GM20431 (cell line): ENCODE data around the gene USP49.

Source experiments
- in situ Hi-C: fragments of 300-500 bp; cut with MseI, MboI; formaldehyde crosslinking; loops from one replicate; pipeline ENCODE4 v1.15.0; 2020; ENCODE audit warnings: low sequenced_read_pairs; ENCODE audit not compliant: unreplicated experiment

USP49 gene

DNA sequence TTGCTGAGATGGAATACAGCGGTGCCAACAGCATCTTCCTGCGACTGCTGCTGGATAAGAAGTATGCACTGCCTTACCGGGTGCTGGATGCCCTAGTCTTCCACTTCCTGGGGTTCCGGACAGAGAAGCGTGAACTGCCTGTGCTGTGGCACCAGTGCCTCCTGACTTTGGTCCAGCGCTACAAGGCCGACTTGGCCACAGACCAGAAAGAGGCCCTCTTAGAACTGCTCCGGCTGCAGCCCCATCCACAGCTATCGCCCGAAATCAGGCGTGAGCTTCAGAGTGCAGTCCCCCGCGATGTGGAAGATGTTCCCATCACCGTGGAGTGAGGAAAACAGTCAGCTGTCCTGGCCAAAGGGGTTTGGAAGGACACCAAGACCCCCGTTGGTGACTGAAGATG, 37.2 kb upstream of the USP49 start:
- in situ Hi-C loops, result loop anchor here (10.0 kb wide), 1 partner anchor 112 kb away; no protein-coding TSS in a partner anchor

DNA sequence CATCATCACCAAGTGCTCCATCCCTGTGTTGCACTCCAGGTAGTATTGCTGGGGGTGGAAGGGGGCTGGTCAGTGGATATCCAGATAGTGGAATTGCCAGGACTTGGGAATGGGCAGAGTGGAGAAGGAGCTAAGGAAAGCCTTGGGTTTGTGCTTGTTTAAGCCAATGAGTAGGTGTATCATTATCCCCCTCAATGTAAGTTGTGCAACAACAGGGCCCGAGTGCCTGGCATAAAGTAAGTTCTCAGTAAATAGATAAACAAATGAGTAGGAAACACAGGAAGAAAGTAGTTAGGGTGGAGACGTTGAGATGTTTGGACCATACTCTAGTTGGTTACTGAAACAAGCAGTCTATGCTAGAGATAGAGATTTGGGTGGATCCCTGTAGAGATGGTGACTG, 36.6 kb upstream of the USP49 start:
- in situ Hi-C loops, result loop anchor here (10.0 kb wide), 1 partner anchor 113 kb away; no protein-coding TSS in a partner anchor

- in situ Hi-C loops, result loop anchor here (10.0 kb wide), 1 partner anchor 115 kb away; no protein-coding TSS in a partner anchor
Observed at GRCh38 chr6:41929924-41930323, 34.7 kb upstream of the USP49 start.

DNA sequence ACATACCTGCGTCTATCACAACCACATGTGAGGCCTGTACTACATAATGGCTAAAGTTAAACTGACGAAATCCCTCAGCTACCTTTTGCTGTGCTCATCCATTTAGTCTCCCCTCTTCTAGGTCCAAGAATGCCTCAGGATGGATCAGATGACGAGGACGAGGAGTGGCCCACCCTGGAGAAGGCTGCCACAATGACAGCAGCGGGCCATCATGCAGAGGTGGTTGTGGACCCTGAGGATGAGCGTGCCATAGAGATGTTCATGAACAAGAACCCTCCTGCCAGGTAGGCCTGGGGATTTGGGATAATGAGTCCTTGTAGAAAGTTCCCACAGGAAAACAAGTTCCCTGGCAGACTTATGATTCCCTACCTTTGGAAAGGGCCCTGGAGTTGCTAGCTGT, 32.1 kb upstream of the USP49 start:
- in situ Hi-C loops, result no loop called here

DNA sequence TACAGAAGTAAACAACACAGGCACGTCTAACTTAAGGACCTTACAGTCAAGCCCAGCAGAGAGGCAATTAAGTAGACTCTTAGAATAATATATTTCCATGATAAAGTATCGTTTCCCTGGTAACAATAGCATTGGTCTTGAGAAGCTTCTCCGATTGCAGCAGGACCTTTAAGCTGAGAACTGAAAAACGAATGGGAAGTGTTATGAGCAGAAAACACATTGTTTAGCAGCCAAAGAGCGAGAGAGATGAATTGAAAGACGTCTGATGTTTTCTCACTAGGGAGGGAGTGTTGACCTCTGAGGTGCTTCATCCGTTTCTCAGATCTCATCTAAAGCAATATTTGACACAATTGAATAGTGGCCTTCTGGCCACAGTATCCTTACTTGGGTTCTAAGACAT, 27.0 kb upstream of the USP49 start:
- in situ Hi-C loops, result no loop called here

DNA sequence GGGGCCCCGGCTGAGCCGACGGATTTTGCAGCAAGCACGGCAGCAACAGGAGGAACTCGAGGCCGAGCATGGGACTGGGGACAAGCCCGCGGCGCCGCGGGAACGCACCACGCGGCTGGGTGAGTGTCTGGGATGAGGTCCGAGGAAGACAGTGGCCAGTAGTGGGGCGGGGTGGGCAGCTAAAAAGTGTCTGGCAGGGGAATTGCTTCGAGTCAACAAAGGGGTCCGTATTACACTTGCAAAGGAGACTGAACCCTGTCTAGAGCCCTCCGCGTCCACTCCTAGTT, 26.5 kb upstream of the USP49 start:
- in situ Hi-C loops, result no loop called here

DNA sequence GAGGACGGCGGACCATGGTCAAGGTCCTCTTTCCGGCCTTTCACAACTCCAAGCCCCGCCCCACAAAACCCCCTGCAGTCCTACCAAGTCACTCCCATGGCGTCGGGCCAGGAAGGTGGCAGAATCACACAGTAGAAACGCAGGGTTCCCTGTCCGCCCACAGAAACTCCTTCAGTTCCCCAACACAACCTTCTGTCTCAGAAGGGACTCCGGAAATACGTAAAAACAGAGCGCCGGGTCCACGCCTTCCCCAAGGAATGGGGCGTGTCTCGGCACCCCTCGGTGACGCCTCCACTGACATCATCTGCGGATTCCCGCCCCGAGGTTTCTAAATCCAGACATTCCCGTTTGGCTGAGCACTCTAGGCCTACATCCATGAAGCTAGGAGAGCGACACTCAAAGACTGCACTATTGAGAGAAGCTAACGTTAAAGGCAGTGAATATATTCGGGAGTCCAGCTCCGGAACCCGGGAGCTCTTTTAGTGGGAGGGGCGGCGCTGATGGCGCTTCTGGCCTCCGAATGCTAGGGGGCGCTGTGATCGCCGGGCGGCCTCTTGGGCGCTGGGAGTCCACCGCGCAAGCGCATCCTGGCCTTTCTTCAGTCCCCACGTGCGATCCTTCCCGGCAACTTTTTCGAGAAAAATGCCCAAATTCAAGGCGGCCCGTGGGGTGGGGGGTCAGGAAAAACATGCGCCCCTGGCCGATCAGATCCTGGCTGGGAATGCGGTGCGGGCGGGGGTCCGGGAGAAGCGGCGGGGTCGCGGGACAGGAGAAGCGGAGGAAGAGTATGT, 25.9 kb upstream of the USP49 start, which contains the start of the genes BYSL and MED20:
Gene BYSL (plus strand): TSS at position 579 of the 791 bp plus-strand sequence. CDS start 64 bp downstream, at position 643.
Gene MED20 (minus strand): TSS at position 219 of the 791 bp plus-strand sequence. CDS start 121 bp downstream, at position 98.
- in situ Hi-C loops, result no loop called here

DNA sequence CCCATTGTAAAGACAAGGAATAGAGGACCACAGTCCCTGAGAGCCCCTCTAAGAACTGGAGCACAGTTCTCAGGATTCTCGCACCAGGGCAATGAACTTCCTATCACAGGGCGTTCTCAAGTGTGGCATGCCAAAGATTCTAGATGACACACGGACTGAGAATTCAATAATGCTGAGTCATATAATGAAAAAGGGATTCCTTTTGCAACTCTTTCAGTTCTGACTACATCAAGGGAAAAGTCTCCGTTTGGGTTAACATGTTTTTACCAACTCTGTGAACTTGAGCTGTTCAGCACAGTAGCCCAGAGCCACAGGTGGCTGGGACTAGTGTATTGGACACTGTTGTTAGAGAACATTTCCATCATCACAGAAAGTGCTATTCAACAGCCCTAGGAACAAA, 22.4 kb upstream of the USP49 start:
- in situ Hi-C loops, result no loop called here

- in situ Hi-C loops, result no loop called here
Observed at GRCh38 chr6:41914869-41915530, 19.8 kb upstream of the USP49 start.

GRCh38 chr6:41914343-41914742, 19.2 kb upstream of the USP49 start:
- in situ Hi-C loops, result no loop called here

DNA sequence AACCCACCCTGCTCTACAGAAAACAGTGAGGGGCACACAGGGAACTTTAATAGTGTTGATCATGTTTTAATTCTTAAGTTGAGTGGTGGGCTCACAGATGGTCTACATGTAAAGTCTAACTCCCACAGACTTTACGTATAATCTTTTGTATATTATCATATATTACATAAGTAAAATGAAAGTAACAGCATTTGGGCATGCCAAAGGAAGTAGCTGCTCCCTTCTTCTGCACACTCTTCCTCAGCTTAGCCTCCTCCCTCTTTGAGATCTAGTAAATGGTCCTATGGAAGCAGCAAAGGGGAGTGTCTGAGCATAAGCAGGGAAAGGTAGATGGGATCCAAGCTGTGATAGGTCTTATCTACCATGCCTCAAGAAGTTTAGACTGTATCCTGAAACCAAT, 14.6 kb upstream of the USP49 start:
- in situ Hi-C loops, result no loop called here

- in situ Hi-C loops, result no loop called here
Observed at GRCh38 chr6:41901882-41902519, 6.8 kb upstream of the USP49 start.

- in situ Hi-C loops, result no loop called here
Observed at GRCh38 chr6:41900861-41901260, 5.7 kb upstream of the USP49 start.

DNA sequence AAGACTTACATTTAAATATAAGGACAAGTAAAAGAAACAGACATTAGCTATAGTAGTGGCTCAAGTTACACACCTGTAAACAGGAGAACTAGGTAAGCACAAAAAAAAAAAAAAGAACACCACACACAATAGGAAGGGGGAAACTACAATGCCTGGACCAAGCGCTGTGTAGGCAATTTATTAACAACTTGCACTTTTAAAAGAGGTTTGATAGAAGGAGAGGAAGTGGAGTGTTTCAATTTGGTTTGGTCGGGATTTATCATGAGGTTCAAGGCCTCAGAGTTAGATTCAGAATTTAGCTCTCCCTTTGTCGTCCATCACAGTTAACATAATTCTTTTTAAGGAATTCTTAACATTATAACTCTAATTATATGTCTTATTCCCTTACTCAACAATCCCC, 1.1 kb upstream of the USP49 start:
- in situ Hi-C loops, result no loop called here

DNA sequence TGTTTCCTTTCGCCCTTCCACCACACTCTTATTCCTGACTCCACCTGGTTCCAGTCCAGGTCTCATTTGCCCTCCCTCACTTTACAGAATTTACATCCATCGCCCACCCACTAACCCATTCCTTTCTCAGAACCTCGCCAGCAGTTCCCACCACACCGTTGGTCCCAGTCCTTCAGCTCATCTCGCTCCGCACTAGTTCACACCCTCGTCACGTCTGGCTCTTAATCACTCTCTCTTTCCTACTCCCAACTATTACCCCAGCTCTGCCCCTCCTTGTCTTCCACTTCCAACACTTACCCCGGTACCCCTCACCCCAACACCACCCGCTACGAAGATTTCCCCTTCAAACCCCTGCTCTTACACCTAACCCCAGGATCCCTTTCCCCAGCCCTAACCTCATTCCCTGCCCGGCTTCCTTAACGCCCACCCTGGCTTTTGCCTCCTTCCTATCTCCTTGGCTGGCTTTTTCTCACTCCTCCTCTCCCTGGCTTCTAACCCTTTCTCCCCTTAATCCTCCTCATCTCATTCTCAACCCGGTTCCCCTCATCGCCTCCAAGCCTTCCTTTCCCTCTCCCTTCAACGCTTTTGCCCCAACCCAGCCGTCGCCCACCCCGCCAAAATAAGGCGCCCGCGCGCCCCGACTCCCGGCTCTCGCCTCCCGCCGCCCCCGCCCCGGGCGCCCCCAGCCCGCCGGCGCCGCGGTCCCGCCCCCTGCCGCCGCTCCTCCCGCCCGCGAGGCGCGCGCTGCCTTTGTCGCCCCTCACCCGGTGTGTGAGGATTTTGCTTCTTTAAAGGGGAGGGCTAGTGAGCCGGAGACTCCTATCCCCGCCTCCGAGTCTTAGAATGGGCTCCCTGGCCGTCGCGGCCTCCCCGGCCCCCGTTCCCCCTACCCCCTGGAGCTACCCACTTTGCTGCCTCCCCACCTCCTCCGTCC, 542 bp downstream of the USP49 start:
- in situ Hi-C loops, result no loop called here

DNA sequence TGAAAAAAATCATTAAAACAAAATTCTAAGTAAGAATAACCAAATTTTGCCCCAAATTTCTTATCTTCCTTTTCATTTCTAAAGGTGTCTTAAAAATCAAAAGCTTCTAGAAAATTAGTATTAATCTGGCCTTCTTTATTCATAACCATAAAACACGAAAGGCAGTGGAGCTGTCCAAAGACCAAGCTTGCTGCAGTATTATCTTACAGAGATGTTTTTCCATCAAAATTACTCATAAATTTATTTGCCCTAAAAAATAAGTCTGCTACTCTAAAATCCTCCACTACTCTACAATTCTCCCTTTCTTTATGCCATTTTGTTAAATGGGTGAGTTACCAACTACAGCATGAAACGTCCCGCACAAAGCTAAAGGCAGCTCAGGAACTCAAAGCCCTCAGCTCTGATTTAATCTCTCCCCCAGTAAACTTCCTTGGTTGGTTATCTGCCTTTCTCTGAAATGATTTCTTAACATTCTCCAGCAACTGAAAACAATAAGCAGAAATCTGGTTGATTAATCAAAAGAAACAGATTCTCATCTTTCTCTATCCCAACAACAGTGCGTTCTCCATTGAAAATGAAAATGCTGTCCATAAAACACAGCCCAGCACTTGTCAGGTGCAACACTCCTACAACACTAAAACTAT, 2.1 kb downstream of the USP49 start:
- in situ Hi-C loops, result no loop called here

DNA sequence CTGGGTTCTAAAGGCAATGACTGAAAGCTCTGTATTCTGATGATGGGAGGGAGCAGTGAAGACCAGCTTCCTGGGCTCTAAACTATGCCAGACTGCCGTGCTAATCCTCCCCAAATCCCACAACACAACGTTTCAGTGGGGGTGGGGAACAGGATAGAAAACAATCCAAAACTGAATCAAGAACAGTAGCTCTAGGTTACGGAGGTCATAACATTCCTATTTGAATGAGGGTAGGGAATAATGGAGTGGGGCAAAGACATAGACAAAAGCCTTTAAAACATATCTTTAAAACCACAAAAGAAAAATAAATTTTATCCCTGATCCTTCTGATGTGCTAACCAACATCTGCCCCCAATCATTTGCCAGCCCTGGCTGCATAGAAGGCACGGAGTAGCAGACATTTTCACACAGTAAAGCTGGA, 7.8 kb downstream of the USP49 start:
- in situ Hi-C loops, result no loop called here

DNA sequence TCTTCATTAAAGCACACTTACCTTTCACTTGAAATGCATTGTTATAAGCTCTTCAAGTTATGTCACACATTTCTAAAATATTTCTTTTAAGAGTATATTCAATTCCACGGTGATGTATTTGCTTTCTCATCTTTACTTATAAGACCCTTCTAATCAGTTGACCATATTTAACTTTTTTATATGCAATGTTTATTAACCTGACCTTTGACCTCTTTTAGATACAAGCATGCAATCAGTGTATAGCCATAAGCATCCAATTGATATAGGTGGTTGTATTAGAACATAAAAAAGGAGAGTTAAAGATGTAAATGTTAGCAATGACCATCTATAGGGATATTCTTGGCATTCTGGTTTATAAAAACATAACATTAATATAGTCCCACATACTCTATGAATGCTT, 9.2 kb downstream of the USP49 start:
- in situ Hi-C loops, result no loop called here

GRCh38 chr6:41884957-41885356, 10.2 kb downstream of the USP49 start:
- in situ Hi-C loops, result no loop called here

GRCh38 chr6:41881506-41881905, 13.7 kb downstream of the USP49 start:
- in situ Hi-C loops, result no loop called here
